SJSA1 (cell line): ENCODE measurements around the gene ERC1. TPM values are rescaled to one million over a fixed set of nuclear protein-coding genes. Genes with fewer than 3 reads are reported as not detected.
"Not testable (repeated sequence)": the region's sequence is repeated elsewhere in the genome, so short reads cannot be mapped to it uniquely, and the experiment has no call there.

ENCODE experiments used
- DNase-seq, 2 experiments: peaks; one replicate each; pipeline ENCODE4 v3.0.0-alpha.2; 2015 to 2020; ENCODE audit warnings: low spot score in 2 of 2, low read depth in 1 of 2
- H3K27ac ChIP-seq: fragments of 250-450 bp; sonication (Bioruptor Pico); 2 replicates; pipeline ENCODE4 v1.5.1; 2020; ENCODE audit warnings: mild to moderate bottlenecking, moderate library complexity
- H3K27me3 ChIP-seq: fragments of 250-450 bp; sonication (Bioruptor Pico); replicated peaks from 2 replicates; pipeline ENCODE4 v1.5.1; 2020; ENCODE audit warnings: mild to moderate bottlenecking, moderate library complexity
- H3K36me3 ChIP-seq: fragments of 250-450 bp; sonication (Bioruptor Pico); 2 replicates; pipeline ENCODE4 v1.5.1; 2020; ENCODE audit warnings: mild to moderate bottlenecking
- H3K4me1 ChIP-seq: fragments of 250-450 bp; sonication (Bioruptor Pico); replicated peaks from 2 replicates; pipeline ENCODE4 v1.6.1; 2021; ENCODE audit warnings: mild to moderate bottlenecking
- H3K4me3 ChIP-seq: fragments of 250-450 bp; sonication (Bioruptor Pico); 2 replicates; pipeline ENCODE4 v1.5.1; 2020; ENCODE audit warnings: mild to moderate bottlenecking
- H3K9me3 ChIP-seq: fragments of 250-450 bp; sonication (Bioruptor Pico); replicated peaks from 2 replicates; pipeline ENCODE4 v1.5.1; 2020; ENCODE audit warnings: mild to moderate bottlenecking
- total RNA-seq: library from RNA; depleted of rRNA; stranded (reverse); fragments of >200 nt; shearing (Covaris generic); gene quantifications from 2 replicates; pipeline ENCODE4 v1.2.3, GENCODE V29; 2014

The ERC1 gene
- total RNA-seq, 1 experiment from 2014 or later = 19.7 TPM

DNA sequence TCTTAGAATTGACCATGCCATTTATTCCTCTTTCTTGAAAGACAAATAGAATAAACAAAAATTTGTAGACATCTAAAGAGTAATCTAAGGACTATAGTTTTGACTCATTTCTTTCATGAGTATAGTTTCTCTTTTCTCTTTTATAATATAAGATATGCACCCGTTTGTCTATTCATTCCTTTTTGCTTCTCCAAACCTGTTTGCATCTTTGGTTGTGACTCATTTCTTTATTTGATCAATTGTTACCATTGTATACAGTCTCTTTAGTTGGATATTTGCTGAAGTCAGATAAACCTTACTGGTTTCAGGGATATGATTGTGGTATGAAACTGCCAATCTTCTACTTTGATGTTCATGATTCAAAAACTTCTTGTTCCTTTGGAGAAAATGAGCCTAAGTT lies 334.6 kb downstream of the ERC1 start:
- no peak overlapping the region for H3K4me3 ChIP-seq
- no peaks in the 10 kb centered on the region for H3K9me3 ChIP-seq
- H3K4me1 ChIP-seq = peaks cover 7% of the 10 kb centered on the region
- H3K36me3 ChIP-seq = no peaks in the 10 kb centered on the region
- H3K27me3 ChIP-seq = no peaks in the 10 kb centered on the region
- no peak for DNase-seq
- no peak overlapping the region for H3K27ac ChIP-seq

DNA sequence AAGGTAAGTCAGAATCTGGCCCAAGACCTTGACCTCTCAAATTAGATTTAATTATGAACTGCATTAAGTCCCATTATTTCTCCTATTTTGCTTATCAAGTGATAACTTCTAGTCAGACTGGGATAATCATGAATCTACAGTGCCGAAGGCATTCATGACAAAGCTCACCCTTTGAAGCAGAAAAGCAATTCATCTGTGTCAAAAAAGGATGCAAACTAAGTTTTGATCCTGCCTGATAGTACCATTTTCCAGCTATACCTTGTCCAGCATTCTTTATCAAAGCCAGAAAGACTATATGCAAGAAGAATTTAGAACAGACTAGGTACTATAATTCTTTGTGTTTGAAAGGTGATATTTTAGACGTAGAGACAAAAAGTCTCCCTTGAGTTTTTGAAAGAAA lies 335.2 kb downstream of the ERC1 start:
- Histone ChIP-seq H3K36me3 (no peaks in the 10 kb centered on the region), H3K27me3 (no peaks in the 10 kb centered on the region), H3K27ac (no peak overlapping the region), H3K4me3 (no peak overlapping the region), H3K9me3 (no peaks in the 10 kb centered on the region), H3K4me1 (peaks cover 7% of the 10 kb centered on the region)
- DNase-seq = no peak

DNA sequence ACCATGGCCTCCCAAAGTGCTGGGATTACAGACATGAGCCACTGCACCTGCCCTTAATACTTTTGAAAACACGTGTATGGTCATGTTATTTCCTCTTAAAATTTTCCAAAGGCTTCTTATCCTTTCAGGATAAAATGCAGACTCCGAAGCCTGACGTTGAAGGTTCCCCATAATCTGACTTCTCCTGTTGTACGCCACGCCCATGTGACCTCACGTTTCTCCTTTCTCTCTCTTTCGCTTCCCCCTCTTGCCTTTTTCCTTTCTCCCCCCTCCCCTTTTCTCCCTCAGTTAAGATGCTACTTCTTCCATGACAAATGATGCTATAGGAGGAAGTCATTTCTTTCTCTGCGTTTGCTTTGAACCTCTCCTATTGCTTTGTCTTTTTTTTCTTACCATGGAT lies 337.4 kb downstream of the ERC1 start:
- H3K27me3 ChIP-seq = no peaks in the 10 kb centered on the region

DNA sequence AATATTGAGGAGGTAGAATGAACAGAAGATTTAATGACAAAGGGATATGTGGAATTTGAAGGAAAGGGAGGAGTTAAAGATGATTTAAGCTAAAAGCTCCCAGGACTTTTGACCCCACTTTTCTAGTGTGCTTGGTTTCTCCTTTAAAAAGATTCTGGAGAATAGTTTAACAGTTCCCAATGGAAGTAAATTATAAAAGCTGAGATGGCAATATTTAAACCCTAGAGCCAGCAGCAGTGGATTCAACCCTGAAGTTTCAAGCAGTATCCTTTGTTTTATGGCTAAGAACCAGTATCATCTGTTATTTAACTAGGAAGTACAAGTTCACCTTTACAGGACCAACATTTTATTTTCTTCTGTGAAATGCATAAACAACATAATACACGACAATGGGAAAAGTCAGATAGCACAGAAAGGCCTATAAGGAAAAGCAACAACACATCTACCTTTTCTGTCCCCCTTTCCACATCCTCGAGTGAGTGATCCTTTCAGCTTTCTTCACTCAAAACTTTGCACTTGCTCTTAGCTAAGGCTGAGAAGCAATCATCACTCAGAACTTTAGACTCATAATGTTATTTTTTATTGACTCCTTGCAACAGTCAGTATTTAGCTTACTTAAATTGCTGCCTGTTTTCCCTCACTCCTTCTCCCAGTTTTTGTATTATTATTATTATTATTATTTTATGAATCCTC lies 338.9 kb downstream of the ERC1 start:
- H3K4me3 ChIP-seq = no peak overlapping the region
- peaks cover 7% of the 10 kb centered on the region for H3K4me1 ChIP-seq
- no peaks in the 10 kb centered on the region for H3K27me3 ChIP-seq
- H3K36me3 ChIP-seq = no peaks in the 10 kb centered on the region
- DNase-seq = no peak
- no peak overlapping the region for H3K27ac ChIP-seq
- H3K9me3 ChIP-seq = no peaks in the 10 kb centered on the region

More for the DNA sequence above, 337.4 kb downstream of the ERC1 start:
- Histone ChIP-seq H3K36me3 (no peaks in the 10 kb centered on the region), H3K9me3 (no peaks in the 10 kb centered on the region), H3K4me1 (peaks cover 7% of the 10 kb centered on the region), H3K4me3 (no peak overlapping the region), H3K27ac (no peak overlapping the region)
- DNase-seq = no peak

DNA sequence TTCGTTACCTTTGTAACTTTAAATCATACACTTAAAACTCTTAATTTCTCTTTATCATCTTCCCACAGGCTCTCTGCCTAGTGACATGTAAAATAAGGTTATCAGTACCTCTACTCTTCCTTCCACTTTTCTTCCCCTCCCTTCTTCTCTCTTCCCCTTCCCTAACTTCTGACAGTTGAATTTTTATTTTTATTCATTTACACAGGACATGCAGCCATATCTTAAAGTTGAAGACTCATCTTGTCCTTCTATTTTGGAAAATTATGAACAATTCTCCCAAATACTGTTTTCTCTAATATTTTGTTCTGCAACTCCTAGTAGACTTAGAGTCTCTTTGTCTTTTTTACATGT lies 339.4 kb downstream of the ERC1 start:
- no peak for DNase-seq
- H3K27ac ChIP-seq = no peak overlapping the region
- no peaks in the 10 kb centered on the region for H3K27me3 ChIP-seq
- no peaks in the 10 kb centered on the region for H3K36me3 ChIP-seq
- no peaks in the 10 kb centered on the region for H3K9me3 ChIP-seq
- peaks cover 7% of the 10 kb centered on the region for H3K4me1 ChIP-seq
- H3K4me3 ChIP-seq = no peak overlapping the region

DNA sequence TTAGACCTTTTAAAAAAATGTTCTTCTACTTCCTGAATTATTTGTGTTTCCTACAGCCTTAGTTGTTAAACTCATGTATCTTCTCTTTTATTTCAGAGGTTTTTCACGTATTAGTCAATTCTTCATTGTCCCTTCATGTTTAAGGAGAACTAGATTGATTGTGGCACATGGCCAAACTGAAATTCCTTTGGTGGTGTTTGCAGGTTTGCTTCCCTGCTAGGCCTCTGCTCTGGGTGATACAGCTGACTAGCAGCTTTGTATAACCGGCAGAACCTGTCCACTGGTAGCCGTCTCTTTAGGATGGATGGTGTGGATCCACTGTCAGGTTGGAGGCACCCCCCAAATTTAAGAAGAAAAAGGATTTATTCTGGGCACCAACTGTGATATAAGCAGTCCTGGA lies 341.3 kb downstream of the ERC1 start:
- Histone ChIP-seq H3K4me1 (no peaks in the 10 kb centered on the region), H3K27me3 (no peaks in the 10 kb centered on the region), H3K4me3 (no peak overlapping the region), H3K9me3 (no peaks in the 10 kb centered on the region), H3K27ac (no peak overlapping the region), H3K36me3 (no peaks in the 10 kb centered on the region)
- DNase-seq = no peak

DNA sequence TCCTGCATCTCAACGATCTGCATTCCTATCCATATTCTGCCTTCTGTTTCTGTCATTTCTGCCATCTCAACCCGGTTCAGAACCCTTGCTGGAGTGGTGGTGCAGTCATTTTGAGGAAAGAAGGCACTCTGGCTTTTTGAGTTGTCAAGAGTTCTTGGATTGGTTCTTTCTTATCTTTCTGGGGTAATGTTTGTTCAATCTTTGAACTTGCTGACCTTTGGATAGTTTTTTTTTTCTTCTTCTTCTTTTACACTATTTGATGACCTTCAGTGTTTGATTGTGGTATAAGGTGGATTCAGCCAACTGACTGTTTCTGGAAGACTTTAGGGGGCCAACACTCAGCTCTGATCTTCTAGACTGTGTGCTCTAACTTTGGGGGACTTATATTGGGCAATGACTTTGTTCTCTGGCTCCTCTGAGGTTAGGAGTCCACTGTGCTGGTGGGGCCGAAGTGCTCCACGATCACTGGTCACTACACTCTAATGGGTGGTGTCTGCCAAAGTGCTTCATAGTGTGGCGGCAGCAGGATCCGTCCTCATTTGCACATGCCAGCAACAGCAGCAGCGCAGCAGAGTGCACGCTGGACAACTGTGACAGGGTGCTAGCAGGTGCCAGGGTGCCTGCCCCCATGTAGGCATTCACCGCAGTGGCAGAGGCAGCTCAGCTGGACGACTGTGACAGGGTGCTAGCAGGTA lies 347.6 kb downstream of the ERC1 start:
- no peaks in the 10 kb centered on the region for H3K4me1 ChIP-seq
- H3K4me3 ChIP-seq = no peak overlapping the region

DNA sequence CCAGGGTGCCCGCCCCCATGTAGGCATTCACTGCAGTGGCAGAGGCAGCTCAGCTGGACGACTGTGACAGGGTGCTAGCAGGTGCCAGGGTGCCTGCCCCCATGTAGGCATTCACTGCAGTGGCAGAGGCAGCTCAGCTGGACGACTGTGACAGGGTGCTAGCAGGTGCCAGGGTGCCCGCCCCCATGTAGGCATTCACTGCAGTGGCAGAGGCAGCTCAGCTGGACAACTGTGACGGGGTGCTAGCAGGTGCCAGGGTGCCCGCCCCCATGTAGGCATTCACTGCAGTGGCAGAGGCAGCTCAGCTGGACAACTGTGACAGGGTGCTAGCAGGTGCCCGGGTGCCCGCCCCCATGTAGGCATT lies 348.1 kb downstream of the ERC1 start:
- H3K36me3 ChIP-seq, H3K9me3 ChIP-seq, DNase-seq, H3K4me1 ChIP-seq, H3K27me3 ChIP-seq, H3K27ac ChIP-seq, H3K4me3 ChIP-seq: not testable (repeated sequence)

More for the DNA sequence above, 347.6 kb downstream of the ERC1 start:
- DNase-seq = no peak
- Histone ChIP-seq H3K27ac (no peak overlapping the region), H3K36me3 (no peaks in the 10 kb centered on the region), H3K27me3 (no peaks in the 10 kb centered on the region), H3K9me3 (no peaks in the 10 kb centered on the region)

DNA sequence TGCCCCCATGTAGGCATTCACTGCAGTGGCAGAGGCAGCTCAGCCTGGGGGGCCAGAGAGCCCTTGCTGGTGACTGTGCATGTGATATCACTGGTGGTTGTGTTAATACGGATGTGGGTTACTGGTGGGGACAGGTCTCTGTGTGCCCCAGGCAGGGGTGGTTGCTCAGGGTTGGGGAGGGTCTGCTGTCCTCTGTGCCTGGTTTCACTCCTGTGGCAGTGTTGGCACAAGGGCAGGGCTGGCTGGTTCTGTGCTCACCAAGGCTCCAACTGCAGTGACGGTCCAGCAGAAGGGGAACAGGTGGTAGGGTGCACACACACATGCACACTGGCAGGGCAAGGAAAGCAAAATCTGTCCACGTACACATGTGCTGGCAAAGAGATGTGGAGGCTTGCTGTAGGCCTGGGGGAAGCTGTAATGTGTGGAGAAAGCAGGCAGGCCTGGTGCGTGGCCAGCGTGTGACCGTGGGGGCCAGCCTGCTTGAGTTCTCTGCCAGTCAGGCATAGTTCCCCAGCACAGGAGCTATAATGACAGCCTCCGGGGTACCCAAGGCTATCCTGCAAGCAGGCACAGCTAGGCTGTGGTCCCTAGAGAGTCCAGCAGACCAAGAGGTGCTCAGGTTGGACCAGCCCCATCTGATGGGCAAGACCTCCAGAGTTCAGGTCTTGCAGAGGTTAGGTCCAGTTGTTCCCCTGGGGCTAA lies 348.7 kb downstream of the ERC1 start:
- H3K4me1 ChIP-seq = no peaks in the 10 kb centered on the region
- no peaks in the 10 kb centered on the region for H3K36me3 ChIP-seq
- H3K27ac ChIP-seq = no peak overlapping the region
- H3K9me3 ChIP-seq = no peaks in the 10 kb centered on the region
- no peak for DNase-seq
- no peak overlapping the region for H3K4me3 ChIP-seq
- H3K27me3 ChIP-seq = no peaks in the 10 kb centered on the region

DNA sequence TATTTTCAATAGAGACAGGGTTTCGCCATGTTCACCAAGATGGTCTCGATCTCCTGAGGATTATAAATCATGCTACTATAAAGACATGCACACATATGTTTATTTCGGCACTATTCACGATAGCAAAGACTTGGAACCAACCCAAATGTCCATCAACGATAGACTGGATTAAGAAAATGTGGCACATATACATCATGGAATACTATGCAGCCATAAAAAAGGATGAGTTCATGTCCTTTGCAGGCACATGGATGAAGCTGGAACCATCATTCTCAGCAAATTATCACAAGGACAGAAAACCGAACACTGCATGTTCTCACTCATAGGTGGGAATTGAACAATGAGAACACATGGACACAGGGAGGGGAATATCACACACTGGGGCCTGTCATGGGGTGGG lies 350.2 kb downstream of the ERC1 start:
- not testable (repeated sequence) for H3K27me3 ChIP-seq, H3K36me3 ChIP-seq, H3K4me3 ChIP-seq, H3K27ac ChIP-seq, H3K9me3 ChIP-seq, H3K4me1 ChIP-seq, DNase-seq

DNA sequence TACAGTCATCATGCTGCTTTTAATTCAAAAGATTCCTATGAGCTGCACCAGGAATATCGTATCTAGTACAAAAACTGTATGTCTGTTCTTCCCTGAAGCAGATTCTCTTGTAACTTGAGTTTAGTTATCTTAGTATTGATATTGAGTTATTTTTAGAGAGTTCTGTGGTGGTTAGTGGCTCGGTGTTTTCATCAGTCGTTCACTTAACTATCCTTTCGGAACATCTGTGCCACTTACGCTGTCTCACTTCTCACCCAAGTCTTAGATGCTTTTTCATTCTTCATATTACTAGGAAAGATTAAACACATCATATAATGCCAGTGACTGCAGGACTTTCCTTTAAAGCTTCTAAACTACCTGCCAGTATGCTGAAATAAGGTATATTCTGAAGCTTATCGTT lies 352.4 kb downstream of the ERC1 start:
- peaks cover 19% of the 10 kb centered on the region for H3K4me1 ChIP-seq
- H3K27me3 ChIP-seq = no peaks in the 10 kb centered on the region
- no peak overlapping the region for H3K4me3 ChIP-seq
- H3K27ac ChIP-seq = no peak overlapping the region
- no peak for DNase-seq
- no peaks in the 10 kb centered on the region for H3K9me3 ChIP-seq
- H3K36me3 ChIP-seq = no peaks in the 10 kb centered on the region

DNA sequence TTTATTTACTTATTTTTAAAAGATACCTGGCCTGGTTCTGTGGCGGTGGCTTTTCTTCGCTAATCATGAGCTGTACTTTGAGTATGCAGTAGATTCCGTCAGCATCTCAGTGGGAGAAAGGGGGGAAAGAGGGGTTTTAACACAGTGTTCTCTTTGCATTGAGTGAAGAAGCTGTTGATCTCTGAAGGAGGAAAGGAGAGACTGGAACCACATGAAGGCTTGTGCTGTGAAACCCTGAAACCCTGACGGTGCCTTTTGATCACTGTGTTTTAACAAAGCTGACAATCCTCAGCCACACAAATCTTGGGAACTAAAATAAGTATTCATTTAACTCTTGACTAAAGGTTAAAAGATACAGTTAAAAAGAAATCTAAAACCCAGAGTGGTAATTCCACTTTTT lies 353.2 kb downstream of the ERC1 start:
- Histone ChIP-seq H3K27me3 (no peaks in the 10 kb centered on the region), H3K27ac (no peak overlapping the region), H3K9me3 (no peaks in the 10 kb centered on the region), H3K36me3 (no peaks in the 10 kb centered on the region), H3K4me1 (peaks cover 27% of the 10 kb centered on the region), H3K4me3 (no peak overlapping the region)
- no peak for DNase-seq

DNA sequence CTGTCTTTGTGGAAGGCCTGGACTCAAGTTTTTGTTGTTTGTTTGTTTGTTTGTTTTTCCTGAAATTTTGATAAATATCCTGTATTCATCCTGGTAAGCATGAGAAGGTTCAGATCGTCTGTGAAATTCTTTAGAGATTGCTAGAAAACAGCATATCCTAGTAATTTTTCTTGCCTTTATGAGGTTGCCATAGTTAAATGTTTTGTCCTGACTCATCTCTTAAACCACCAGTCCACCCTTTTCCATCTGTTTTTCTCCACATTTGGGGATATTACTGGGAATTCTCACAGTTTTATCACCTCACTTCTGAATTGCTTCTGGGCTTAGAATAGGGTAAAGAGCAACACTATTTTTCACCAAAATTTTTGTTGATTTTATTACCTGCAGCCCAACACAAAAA lies 355.1 kb downstream of the ERC1 start:
- no peak overlapping the region for H3K4me3 ChIP-seq
- H3K4me1 ChIP-seq = peaks cover 46% of the 10 kb centered on the region
- no peaks in the 10 kb centered on the region for H3K27me3 ChIP-seq
- H3K9me3 ChIP-seq = no peaks in the 10 kb centered on the region
- no peak for DNase-seq
- no peaks in the 10 kb centered on the region for H3K36me3 ChIP-seq
- H3K27ac ChIP-seq = no peak overlapping the region

DNA sequence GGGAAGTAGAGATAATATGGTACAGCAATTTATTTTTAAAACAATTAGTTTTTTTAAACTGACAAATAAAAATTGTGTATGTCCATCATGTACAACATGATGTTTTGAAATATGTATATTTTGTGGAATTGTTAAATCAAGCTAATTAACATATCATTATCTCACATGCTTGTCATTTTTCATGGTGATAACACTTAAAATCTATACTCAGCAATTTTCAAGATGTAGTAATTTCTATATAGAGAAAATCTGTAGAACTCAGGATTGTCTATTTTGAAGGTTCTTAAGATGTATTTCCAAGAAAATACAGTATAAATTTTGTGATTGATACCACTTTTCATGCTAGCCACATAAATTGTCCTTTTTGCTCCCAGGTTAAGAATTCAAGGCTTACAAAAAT lies 356.3 kb downstream of the ERC1 start:
- no peak for DNase-seq
- H3K9me3 ChIP-seq = no peaks in the 10 kb centered on the region
- H3K27ac ChIP-seq = no peak overlapping the region
- H3K4me1 ChIP-seq = peaks cover 50% of the 10 kb centered on the region
- H3K27me3 ChIP-seq = no peaks in the 10 kb centered on the region
- no peaks in the 10 kb centered on the region for H3K36me3 ChIP-seq
- no peak overlapping the region for H3K4me3 ChIP-seq
